T-helper 2 cell (primary cell): ENCODE data around the gene POU6F2.
"Not testable (repeated sequence)": the region's sequence is repeated elsewhere in the genome, so short reads cannot be mapped to it uniquely, and the experiment has no call there.

ENCODE experiments used
- DNase-seq, 5 experiments: peaks; one replicate each; pipeline versions ENCODE4 v3.0.0 to v3.0.0-alpha.2; 2012 to 2022

Gene POU6F2

GRCh38 chr7:39312254-39312989, 334.7 kb downstream of the POU6F2 start:
- DNase-seq = no peak

GRCh38 chr7:39313376-39313775, 335.7 kb downstream of the POU6F2 start:
- no peak for DNase-seq

- DNase-seq = no peak
These were observed 336.3 kb downstream of the POU6F2 start for GRCh38 chr7:39313974-39314373.

- no peak for DNase-seq
These were observed 339.4 kb downstream of the POU6F2 start for GRCh38 chr7:39317107-39317506.

GRCh38 chr7:39317896-39318295, 340.2 kb downstream of the POU6F2 start:
- no peak for DNase-seq

- no peak for DNase-seq
These were observed 343.5 kb downstream of the POU6F2 start for GRCh38 chr7:39321245-39321644.

- no peak for DNase-seq
These were observed 344.3 kb downstream of the POU6F2 start for GRCh38 chr7:39321909-39322498.

GRCh38 chr7:39324139-39324760, 346.5 kb downstream of the POU6F2 start:
- no peak for DNase-seq

- not testable (repeated sequence) for DNase-seq
These were observed 353.9 kb downstream of the POU6F2 start for GRCh38 chr7:39331607-39332006.

- DNase-seq = no peak
These were observed 354.4 kb downstream of the POU6F2 start for GRCh38 chr7:39332142-39332541.

- no peak for DNase-seq
These were observed 356.0 kb downstream of the POU6F2 start for GRCh38 chr7:39333701-39334100.

- no peak for DNase-seq
These were observed 358.7 kb downstream of the POU6F2 start for GRCh38 chr7:39336442-39336841.

GRCh38 chr7:39338716-39339115, 361.0 kb downstream of the POU6F2 start:
- no peak for DNase-seq

- DNase-seq = no peak
These were observed 361.9 kb downstream of the POU6F2 start for GRCh38 chr7:39339591-39339990.

GRCh38 chr7:39341083-39341482, 363.4 kb downstream of the POU6F2 start:
- no peak for DNase-seq

- DNase-seq = no peak
These were observed 365.1 kb downstream of the POU6F2 start for GRCh38 chr7:39342763-39343162.

GRCh38 chr7:39349452-39350123, 371.9 kb downstream of the POU6F2 start:
- no peak for DNase-seq

GRCh38 chr7:39353615-39354376, 376.1 kb downstream of the POU6F2 start:
- DNase-seq = no peak

GRCh38 chr7:39355664-39356063, 378.0 kb downstream of the POU6F2 start:
- DNase-seq = no peak

- no peak for DNase-seq
These were observed 378.6 kb downstream of the POU6F2 start for GRCh38 chr7:39356172-39356925.

- peak in 1 of 5 experiments; percentile 2 for DNase-seq
These were observed 379.9 kb downstream of the POU6F2 start for GRCh38 chr7:39357648-39358047.

GRCh38 chr7:39360038-39360437, 382.3 kb downstream of the POU6F2 start:
- no peak for DNase-seq
